ENCODE results near the gene CAPN3.

DNA sequence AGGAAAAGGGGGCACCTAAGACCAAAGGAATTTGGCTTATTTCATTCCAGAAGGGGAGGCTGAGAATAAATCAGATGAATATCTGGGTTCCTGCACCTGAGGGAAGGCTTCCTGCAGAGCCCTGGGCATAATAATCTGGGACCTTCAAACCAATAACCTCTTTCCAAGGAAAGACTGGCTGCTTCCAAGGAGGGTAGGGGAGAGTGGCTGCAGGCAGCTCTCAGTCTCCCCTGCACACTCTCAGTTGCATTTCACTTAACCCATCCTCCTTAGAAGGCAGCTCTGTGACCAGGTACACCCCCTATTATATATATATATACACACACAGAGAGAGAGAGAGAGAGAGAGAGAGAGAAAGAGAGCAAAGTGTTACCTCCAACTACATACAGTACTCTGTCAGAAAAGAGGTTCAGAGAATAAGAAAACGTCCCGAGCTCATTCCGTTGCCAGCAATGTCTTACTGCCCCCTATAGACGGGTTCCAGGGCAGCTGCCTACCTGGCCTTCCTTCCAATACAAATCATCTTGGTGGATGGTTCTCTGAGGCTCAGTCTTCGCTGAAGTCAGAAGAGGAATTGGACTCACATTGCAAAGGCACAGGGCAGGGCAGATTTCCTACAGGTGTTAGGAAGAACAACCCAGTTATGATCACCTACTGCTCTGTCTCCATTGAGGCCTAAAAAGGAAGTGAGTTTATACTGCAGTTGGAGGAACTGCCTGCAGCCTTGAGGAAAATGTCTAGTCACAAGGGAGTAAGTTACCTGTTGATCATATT is 26.1 kb downstream of the CAPN3 start:
- TF ChIP-seq, protein P1, sequence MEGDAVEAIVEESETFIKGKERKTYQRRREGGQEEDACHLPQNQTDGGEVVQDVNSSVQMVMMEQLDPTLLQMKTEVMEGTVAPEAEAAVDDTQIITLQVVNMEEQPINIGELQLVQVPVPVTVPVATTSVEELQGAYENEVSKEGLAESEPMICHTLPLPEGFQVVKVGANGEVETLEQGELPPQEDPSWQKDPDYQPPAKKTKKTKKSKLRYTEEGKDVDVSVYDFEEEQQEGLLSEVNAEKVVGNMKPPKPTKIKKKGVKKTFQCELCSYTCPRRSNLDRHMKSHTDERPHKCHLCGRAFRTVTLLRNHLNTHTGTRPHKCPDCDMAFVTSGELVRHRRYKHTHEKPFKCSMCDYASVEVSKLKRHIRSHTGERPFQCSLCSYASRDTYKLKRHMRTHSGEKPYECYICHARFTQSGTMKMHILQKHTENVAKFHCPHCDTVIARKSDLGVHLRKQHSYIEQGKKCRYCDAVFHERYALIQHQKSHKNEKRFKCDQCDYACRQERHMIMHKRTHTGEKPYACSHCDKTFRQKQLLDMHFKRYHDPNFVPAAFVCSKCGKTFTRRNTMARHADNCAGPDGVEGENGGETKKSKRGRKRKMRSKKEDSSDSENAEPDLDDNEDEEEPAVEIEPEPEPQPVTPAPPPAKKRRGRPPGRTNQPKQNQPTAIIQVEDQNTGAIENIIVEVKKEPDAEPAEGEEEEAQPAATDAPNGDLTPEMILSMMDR (IDR thresholded peaks at IDR 0.05), result peak in 3 of 6 experiments; percentile 10 to 22 (median 13)
- TF ChIP-seq POLR2A (IDR thresholded peaks at IDR 0.05), result no peak
